ENCODE measurements around the gene BTBD8. TPM values are rescaled to one million over a fixed set of nuclear protein-coding genes. Genes with fewer than 3 reads are reported as not detected.

BTBD8 gene
- total RNA-seq, 1 experiment from 2014 or later: 2.8 TPM

GRCh38 chr1:92117526-92117925 lies 37.4 kb downstream of the BTBD8 start:
- BruUV-seq (replicated peaks): no TSS peak
- Histone ChIP-seq H3K79me2 (ENCODE audit: insufficient read depth, low read length) (no peaks in the 10 kb centered on the region), H3K27me3 (ENCODE audit: insufficient read depth, low read length) (no peaks in the 10 kb centered on the region), H3K27ac (ENCODE audit: low read depth, low read length) (no peak overlapping the region), H3K9ac (ENCODE audit: low read length) (no peak overlapping the region), H3K9me3 (ENCODE audit: control insufficient read depth in 1 of 2, insufficient read depth in 1 of 2, low read depth in 1 of 2, low read length in 2 of 2) (no peaks in the 10 kb centered on the region), H2AFZ (ENCODE audit: low read depth, low read length, poor library complexity, severe bottlenecking) (no peak overlapping the region), H3K4me2 (ENCODE audit: low read length) (no peak overlapping the region), H3K4me3 (replicated peaks in 1 of 2; ENCODE audit: low read depth in 1 of 2, low read length in 2 of 2) (no peak overlapping the region), H4K20me1 (ENCODE audit: insufficient read depth) (no peaks in the 10 kb centered on the region), H3K4me1 (ENCODE audit: control insufficient read depth in 1 of 2, insufficient read depth in 2 of 2, low read length in 2 of 2) (no peaks in the 10 kb centered on the region), H3K9me2 (ENCODE audit: insufficient read depth) (no peaks in the 10 kb centered on the region), H3K36me3 (ENCODE audit: control insufficient read depth in 1 of 2, insufficient read depth in 2 of 2, low read length in 2 of 2) (no peaks in the 10 kb centered on the region)
- ATAC-seq: no peak
- ChIA-PET RAD21 (ENCODE audit: low non-redundant PET in 1 of 2, low total read pairs in 2 of 2, uncharacterized antibody in 2 of 2, unreplicated experiment in 2 of 2) (no interaction called here), CTCF (no interaction called here), POLR2A (no interaction called here)
- TF ChIP-seq SRF (IDR thresholded peaks at IDR 0.05; ENCODE audit: low read depth): no peak
- TF ChIP-seq TCF7L2 (IDR thresholded peaks at IDR 0.05; ENCODE audit: borderline replicate concordance, extremely low read depth, insufficient read depth, insufficient read length): no peak
- no peak for TF ChIP-seq JUND (IDR thresholded peaks at IDR 0.05)
- no peak for TF ChIP-seq FOSL1 (IDR thresholded peaks at IDR 0.05; ENCODE audit: low read depth)
- no peak for TF ChIP-seq SP1 (IDR thresholded peaks at IDR 0.05; ENCODE audit: low read depth)
- TF ChIP-seq SIN3A (IDR thresholded peaks at IDR 0.05; ENCODE audit: low read depth): no peak
- TF ChIP-seq, protein P1, sequence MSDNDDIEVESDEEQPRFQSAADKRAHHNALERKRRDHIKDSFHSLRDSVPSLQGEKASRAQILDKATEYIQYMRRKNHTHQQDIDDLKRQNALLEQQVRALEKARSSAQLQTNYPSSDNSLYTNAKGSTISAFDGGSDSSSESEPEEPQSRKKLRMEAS (IDR thresholded peaks at IDR 0.05): no peak
- no peak for TF ChIP-seq EZH2 (IDR thresholded peaks at IDR 0.05)
- TF ChIP-seq, protein P2, sequence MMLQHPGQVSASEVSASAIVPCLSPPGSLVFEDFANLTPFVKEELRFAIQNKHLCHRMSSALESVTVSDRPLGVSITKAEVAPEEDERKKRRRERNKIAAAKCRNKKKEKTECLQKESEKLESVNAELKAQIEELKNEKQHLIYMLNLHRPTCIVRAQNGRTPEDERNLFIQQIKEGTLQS (IDR thresholded peaks at IDR 0.05): no peak
- TF ChIP-seq ELF1 (IDR thresholded peaks at IDR 0.05; ENCODE audit: borderline replicate concordance, low read depth): no peak
- no peak for TF ChIP-seq EGR1 (IDR thresholded peaks at IDR 0.05; ENCODE audit: low read depth)
- no peak for DNase-seq (ENCODE audit: low read depth, low spot score)
- intact Hi-C loops (cut with micrococcal nuclease): no loop called here

DNA sequence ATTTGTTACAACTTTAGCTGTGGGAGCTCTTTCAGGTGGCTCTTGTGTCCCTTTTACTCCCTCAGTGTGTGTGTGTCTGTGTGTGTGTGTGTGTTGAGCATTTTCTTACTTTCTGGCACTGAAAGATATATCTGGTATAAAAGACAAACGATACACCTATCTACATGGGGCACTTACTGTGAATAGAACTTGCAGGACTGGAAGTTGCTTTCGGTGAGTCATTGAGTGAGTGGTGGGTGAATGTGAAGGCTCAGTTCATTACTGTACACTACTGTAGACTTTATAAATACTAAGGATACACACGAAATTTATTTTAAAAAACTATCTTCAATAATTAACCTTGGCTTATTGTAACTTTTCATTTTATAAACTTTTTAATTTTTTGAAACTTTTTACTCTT lies 38.7 kb downstream of the BTBD8 start:
- H3K79me2 ChIP-seq (ENCODE audit: insufficient read depth, low read length): no peaks in the 10 kb centered on the region
- BruUV-seq (replicated peaks): no TSS peak
- H3K9me3 ChIP-seq (ENCODE audit: control insufficient read depth in 1 of 2, insufficient read depth in 1 of 2, low read depth in 1 of 2, low read length in 2 of 2): no peaks in the 10 kb centered on the region
- POLR2A ChIA-PET: no interaction called here
- CTCF ChIA-PET: no interaction called here
- DNase-seq (ENCODE audit: low read depth, low spot score) (peak; percentile 2), ATAC-seq (no peak)
- no peak overlapping the region for H3K4me3 ChIP-seq (replicated peaks in 1 of 2; ENCODE audit: low read depth in 1 of 2, low read length in 2 of 2)
- RAD21 ChIA-PET (ENCODE audit: low non-redundant PET in 1 of 2, low total read pairs in 2 of 2, uncharacterized antibody in 2 of 2, unreplicated experiment in 2 of 2): no interaction called here
- no peaks in the 10 kb centered on the region for H3K4me1 ChIP-seq (ENCODE audit: control insufficient read depth in 1 of 2, insufficient read depth in 2 of 2, low read length in 2 of 2)
- no peak overlapping the region for H3K27ac ChIP-seq (ENCODE audit: low read depth, low read length)
- no peak overlapping the region for H3K9ac ChIP-seq (ENCODE audit: low read length)
- no peak overlapping the region for H3K4me2 ChIP-seq (ENCODE audit: low read length)
- no peaks in the 10 kb centered on the region for H3K27me3 ChIP-seq (ENCODE audit: insufficient read depth, low read length)
- H2AFZ ChIP-seq (ENCODE audit: low read depth, low read length, poor library complexity, severe bottlenecking): no peak overlapping the region
- intact Hi-C loops (cut with micrococcal nuclease): no loop called here
- H4K20me1 ChIP-seq (ENCODE audit: insufficient read depth): no peaks in the 10 kb centered on the region
- H3K36me3 ChIP-seq (ENCODE audit: control insufficient read depth in 1 of 2, insufficient read depth in 2 of 2, low read length in 2 of 2): no peaks in the 10 kb centered on the region
- 0 out of 2 replicates have a peak, but pooled peaks cover 2% of the 10 kb centered on the region for H3K9me2 ChIP-seq (ENCODE audit: insufficient read depth)
- TF ChIP-seq RAD21 (IDR thresholded peaks at IDR 0.05; ENCODE audit: low read depth) (no peak), FOSL1 (IDR thresholded peaks at IDR 0.05; ENCODE audit: low read depth) (no peak), SRF (IDR thresholded peaks at IDR 0.05; ENCODE audit: low read depth) (no peak), JUND (IDR thresholded peaks at IDR 0.05) (no peak), ZNF274 (IDR thresholded peaks at IDR 0.05; ENCODE audit: low read depth, low read length) (no peak), CTCF (IDR thresholded peaks at IDR 0.05 in 2 of 3, conservative IDR thresholded peaks at IDR 0.05 in 1 of 3; ENCODE audit: borderline replicate concordance in 1 of 3, insufficient read depth in 1 of 3, low read depth in 2 of 3, low read length in 2 of 3) (no peak), POLR2A (IDR thresholded peaks at IDR 0.05; ENCODE audit: borderline replicate concordance, extremely low read depth, insufficient read depth, insufficient read length) (no peak), POLR2AphosphoS5 (IDR thresholded peaks at IDR 0.05; ENCODE audit: low read depth, low read length) (no peak)
- TF ChIP-seq, protein P3, sequence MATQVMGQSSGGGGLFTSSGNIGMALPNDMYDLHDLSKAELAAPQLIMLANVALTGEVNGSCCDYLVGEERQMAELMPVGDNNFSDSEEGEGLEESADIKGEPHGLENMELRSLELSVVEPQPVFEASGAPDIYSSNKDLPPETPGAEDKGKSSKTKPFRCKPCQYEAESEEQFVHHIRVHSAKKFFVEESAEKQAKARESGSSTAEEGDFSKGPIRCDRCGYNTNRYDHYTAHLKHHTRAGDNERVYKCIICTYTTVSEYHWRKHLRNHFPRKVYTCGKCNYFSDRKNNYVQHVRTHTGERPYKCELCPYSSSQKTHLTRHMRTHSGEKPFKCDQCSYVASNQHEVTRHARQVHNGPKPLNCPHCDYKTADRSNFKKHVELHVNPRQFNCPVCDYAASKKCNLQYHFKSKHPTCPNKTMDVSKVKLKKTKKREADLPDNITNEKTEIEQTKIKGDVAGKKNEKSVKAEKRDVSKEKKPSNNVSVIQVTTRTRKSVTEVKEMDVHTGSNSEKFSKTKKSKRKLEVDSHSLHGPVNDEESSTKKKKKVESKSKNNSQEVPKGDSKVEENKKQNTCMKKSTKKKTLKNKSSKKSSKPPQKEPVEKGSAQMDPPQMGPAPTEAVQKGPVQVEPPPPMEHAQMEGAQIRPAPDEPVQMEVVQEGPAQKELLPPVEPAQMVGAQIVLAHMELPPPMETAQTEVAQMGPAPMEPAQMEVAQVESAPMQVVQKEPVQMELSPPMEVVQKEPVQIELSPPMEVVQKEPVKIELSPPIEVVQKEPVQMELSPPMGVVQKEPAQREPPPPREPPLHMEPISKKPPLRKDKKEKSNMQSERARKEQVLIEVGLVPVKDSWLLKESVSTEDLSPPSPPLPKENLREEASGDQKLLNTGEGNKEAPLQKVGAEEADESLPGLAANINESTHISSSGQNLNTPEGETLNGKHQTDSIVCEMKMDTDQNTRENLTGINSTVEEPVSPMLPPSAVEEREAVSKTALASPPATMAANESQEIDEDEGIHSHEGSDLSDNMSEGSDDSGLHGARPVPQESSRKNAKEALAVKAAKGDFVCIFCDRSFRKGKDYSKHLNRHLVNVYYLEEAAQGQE (IDR thresholded peaks at IDR 0.05; ENCODE audit: low read depth): no peak

All from HCT116 (cell line).